NCI-H2081 treated with DMSO at 0.1 percent for 48 hours (cell line): ENCODE results near the gene FBP2.
"Not testable (repeated sequence)": the region's sequence is repeated elsewhere in the genome, so short reads cannot be mapped to it uniquely, and the experiment has no call there.

ENCODE experiments used
- DNase-seq: peaks from one replicate; lab custom pipeline; 2025; lab: John Stamatoyannopoulos, UW

FBP2 gene

DNA sequence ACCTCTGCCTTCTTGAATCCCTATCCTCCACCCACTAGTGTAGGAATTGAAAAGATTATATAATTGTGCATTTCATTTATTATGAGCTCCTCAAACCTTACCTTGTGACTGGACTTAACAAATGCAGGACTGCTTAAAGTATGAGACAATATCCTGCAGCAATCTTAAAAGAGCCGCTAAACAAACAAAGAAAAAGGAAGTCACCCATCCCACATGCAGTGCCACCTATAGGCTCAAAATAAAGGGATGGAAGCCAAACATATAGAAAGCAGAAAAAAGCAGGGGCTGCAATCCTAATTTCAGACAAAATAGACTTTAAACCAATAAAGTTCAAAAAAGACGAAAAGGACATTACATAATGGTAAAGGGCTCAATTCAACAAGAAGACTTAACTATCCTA is 30.1 kb downstream of the FBP2 start:
- DNase-seq, result no peak

DNA sequence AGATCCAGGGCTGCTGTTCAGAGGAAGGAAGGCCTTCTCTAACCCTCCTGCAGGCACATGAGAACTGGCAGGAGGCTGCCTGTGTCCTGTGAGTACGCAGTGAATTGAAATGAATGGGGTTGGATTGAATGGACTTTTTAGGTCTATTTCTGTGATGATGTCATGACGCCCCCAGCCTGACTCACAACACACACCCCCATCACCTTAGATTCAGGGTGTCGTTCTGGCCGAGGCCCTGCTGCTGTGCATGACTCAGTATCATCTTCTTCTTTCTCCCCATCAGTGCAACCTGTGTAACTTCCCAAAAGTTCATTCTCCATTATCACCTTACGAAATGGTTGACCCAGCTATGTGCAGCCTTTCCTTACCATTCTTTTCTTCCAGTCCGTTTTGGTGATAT is 33.4 kb downstream of the FBP2 start:
- DNase-seq, result no peak

DNA sequence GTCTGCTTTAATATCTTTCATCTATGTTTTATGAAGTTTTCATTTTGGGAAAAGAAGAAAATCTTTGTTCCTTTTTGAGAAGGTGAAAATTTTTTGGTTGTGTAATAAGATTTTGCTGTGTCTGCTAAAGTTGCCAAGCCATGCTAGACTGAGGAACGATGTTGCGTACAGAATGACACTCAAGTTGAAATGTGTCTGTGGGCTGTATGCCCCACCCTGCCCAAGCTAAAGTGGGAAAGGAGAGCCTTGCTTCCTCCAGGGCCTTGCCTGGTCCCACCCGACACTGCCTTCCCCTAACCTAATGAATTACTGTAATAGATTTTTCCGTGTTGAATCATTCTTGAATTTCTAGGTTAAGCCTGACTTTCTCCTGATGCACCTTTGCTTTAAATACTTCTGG is 36.2 kb downstream of the FBP2 start:
- DNase-seq, result no peak

DNA sequence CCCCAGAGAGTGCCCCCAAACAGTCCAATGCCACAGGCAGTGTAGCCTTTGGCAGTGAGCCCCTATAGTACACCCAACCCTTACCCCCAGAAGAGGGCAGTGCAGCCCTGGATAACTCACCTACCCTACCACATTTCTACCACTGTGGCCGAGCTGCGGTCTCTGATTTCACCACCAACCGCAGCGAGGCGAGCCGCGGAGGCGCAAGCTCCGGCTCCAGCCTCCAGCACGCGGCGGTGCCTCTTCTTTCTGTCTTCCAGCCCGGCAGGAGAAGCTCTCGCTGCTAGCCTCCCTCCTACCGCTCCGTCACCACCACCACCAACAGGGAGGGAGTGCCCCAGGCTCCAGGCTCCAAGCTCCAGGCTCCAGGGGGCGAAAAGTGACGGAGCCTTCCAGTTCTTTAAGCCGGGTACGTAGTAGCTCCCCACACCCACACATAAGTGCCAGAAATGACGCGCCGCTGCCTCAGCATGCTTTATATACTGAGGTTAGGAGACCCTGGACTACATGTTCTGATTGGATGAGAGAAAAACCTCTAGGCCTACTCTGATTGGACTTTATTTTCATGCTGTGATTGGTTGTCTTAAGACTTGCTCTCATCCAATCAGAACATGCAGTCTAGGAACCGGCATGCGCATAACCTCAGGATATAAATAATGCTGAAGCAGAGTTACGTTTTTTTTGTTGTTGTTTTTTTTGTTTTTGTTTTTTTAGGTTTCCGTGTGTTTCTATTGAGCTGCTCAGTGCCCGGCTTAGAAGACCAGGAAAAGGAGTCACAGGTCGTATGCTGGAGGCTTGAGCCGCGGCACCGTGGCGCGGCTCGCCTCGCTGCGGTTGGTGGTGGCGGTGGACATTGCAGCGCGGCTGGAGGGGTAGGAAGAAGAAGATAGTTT is 38.9 kb downstream of the FBP2 start, which contains the start of gene PCAT7:
Gene PCAT7 (plus strand): TSS at position 645 of the 893 bp plus-strand sequence.
- DNase-seq, result peak; percentile 65

DNA sequence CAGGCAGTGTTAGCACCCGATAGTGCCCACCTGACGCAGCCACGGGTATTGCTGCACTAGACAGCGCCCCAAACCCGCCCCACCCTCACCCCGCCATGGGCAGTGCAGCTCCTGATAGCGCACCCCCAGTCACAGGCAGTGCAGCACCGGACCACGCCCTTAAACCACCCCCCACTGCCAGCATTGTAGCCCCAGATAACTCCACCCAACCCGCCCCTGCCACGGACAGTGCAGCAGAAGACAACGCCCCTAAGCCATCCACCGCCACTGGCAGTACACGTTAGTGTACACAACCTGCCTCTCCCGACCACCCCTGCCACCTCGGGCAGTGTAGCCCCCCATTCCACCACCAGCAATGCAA is 39.6 kb downstream of the FBP2 start:
- no peak for DNase-seq

DNA sequence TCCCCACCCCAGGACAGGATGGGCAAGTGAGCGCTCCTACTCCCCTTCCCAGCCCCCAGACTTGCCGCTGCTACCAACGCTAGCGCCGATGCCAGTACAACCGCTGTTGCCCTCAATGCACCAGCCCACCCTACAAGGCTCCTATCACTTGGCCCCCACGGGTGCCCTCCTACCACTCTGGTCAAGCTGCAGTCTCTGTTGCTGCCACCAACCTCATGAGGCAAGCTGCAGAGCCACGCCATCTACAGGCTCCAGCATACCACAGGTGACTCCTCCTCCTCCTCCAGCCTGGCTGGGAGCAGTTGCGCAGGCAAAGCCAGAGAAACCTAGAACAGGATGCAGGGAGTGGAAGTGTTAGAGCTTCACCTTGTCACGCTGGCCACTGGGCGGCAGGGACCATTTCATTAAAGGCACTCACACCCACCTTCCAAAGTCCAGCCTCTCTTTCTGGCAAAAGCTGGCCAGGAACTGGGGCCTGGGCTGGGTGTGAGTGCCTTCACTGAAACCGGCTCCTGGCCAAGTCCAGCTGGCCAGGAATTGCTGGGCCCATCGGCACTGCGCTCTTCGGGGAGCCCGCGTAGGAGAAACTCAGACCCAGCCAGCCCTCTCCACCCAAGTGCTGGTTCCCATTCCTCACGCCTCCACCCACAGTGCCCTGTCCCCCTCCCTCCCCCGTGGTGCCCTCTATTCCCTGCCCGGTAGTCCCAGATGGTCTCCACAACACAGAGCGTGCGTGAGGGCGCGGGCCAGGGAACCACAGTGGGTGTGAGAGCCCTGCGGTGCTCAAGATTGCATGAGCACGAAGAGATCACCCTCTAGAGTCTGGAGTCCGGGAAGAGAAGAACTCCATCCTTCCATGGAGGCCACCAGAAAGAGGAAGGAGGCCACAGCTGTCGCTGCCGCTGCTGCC is 40.3 kb downstream of the FBP2 start:
- no peak for DNase-seq

DNA sequence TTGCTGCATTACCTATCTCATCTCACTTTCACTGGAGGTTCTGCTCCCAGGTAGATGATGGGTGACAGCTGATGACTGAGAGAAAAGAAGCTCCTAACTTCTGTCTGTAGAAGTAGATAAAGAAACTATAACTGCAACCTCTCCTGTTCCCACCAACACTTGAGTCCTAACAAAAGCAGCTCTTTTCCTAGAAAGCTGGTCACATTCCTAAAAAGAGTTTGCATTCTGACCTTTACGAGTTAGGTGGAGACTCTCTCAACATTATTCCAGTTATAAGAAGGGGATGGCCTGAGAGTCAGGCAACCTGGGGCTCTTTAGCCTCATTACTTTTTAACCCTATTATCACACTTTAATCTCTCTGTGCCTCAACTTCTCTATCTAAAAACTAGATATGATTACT is 47.7 kb downstream of the FBP2 start:
- no peak for DNase-seq

DNA sequence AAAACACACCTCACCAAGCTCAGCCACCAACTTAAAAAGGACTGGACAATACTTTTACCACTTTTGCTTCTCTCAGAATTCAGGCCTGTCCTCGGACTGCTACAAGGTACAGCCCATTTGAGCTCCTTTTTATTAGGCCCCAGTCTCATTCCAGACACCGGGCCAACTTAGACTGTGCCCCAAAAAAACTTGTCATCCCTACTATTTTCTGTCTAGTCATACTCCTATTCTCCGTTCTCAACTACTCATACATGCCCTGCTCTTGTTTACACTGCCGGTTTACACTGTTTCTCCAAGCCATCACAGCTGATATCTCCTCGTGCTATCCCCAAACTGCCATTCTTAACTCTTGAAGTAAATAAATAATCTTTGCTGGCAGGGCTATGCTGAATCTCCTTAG is 49.3 kb downstream of the FBP2 start:
- not testable (repeated sequence) for DNase-seq

DNA sequence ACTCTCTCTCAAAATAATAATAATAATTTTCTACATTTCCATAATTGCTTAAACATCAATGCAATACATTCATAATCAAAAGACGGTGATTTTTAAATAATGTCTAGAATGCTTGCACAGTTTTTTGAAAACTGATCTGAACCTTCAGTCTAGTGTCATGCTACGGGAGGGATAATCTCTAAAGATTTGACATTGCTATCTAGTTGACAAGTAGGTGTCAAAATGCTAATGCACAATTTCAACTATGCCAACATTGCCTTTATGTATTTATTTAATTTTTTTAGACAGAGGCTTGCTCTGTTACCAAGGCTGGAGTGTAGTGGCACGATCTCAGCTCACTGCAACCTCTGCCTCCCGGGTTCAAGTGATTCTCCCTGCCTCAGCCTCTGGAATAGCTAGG is 54.7 kb downstream of the FBP2 start:
- no peak for DNase-seq

DNA sequence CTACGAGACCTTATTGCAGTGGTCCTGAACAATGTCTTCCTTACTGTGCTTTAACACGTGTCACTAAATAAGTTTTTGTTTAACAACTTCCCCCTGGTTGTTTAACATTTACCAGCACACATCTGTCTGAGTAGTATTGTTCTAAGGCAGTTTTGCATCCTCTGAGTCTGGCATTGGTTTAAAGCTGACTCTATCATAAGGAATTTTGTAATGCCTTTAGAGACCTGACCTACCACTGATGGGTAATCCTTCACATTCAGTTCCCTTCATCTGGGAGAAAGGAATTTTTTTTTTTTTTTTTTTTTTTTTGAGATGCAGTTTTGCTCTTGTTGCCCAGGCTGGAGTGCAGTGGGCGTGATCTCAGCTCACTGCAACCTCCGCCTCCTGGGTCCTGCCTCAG is 58.7 kb downstream of the FBP2 start:
- DNase-seq, result no peak

DNA sequence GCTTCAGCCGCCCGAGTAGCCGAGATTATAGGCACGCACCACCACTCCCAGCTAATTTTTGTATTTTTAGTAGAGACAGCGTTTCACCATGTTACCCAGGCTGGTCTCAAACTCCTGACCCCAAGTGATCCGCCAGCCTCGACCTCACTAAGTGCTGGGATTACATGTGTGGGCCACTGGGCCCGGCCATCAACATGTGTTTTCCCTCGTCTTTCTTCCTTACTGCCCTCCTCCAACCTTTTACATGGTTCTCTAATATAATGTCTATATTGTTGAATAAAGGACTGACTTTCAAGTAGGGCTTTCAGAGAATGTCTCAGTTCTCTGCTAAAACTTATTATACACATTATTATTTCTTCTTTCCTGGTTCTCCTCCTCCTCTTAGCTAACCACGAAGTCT is 60.0 kb downstream of the FBP2 start:
- DNase-seq, result no peak

DNA sequence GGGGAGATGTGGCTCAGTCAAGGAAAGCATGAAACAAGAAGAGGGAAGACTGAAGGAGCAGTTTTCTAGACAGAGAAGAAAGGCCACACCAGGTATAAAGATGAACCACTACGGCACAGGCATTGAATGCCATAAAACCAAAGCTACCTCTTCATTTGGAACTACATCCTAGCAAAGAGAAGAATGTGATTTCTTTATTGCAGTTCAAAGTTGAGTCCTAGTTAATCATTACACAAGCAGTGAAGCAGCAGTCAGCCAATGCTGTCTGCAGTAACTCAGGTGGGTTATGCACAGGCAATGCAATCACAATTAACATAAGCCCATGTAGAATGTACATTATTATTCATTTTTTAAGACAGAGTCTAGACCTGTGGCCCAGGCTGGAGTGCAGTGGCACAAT is 60.5 kb downstream of the FBP2 start:
- no peak for DNase-seq

DNA sequence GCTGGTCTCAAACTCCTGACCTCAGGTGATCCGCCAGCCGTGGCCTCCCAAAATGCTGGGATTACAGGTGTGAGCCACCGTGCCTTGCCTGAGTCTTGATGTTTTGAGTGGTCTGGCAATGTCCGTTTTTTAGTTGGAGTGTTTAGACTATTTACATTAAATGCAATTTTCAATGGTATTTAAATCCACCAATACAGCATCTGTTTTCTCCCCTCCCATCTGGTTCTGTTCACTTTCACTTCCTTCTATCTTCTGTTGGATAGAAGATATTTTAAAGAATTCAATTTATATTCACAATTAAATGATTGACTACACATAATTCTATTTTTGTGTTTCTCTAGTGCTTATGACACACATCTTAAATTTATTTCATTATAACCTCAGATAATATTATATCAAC is 64.7 kb downstream of the FBP2 start:
- no peak for DNase-seq

DNA sequence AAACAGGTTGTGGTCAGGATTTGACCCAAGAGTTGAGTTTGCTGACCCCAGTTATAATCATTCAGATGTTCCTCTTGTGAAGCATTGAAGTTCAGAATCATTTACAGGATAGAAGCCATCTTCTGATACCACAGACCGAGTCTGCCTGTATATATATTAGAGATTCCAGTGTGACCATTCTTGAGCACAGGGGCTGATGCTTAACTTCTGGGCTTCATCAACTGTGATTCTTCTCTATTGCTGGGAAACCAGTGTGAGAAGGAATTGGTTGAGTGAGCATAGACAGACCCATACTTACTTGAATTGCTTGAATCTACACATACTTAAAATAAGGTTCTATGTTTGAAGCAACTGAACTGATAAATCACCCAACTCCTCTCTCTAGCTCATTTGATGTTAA is 66.7 kb downstream of the FBP2 start:
- no peak for DNase-seq

DNA sequence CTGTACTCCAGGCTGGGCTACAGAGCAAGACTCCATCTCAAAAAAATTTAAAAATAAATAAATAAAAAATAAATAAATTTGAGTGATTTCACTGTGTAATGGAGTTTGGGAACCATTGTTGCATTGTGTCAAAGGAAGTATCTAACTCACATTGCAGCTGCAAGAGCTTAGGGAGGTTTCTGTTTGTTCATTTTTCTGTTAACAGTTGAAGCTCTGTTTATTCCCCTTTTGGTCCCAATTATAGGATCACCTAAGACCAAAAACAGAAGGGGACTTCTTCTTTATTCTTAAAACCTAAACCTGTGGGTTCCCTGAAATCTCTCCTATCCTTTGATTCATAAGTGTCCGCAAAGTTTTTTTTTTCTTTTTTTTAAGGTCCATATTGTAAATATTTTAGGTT is 67.4 kb downstream of the FBP2 start:
- no peak for DNase-seq

DNA sequence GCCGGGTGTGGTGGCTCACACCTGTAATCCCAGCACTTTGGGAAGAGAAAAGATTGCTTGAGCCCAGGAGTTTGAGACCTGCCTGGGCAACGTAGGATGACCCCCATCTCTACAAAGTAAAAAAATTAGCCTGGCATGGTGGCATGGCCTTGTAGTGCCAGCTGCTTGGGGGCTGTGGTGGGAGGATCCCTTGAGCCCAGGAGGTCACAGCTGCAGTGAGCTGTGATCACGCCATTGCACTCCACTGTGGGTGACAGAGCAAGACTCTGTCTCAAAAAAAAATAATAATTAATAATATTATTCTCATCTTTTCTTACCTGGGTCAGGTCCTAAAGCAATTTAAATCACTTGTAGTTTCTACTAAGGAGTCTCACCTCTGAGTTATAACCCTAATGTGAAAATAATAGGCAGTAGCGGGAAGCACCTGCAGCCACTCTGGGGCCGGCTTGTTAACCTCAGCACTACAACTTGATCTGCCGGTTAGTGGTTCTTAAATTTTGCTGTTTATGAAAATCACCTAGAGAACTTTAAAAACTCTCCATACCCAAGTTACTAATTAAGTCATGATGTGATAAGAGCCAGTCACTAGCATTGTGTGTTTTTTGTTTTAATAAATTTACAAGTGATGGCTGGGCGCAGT is 68.1 kb downstream of the FBP2 start:
- no peak for DNase-seq

DNA sequence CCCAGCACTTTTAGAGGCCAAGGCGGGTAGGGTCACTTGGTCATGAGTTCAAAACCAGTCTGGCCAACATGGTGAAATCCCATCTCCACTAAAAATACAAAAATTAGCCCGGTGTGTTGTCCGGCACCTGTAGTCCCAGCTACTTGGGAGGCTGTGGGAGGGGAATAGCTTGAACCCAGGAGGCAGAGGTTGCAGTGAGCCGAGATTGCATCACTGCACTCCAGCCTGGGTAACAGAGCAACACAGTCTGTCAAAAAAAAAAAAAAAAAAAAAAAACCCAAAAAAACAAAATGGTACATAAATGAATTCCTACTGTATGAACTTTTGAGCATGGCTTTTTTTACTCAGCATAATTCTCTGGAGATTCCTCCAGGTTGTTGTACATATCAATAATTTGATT is 76.4 kb downstream of the FBP2 start:
- no peak for DNase-seq

DNA sequence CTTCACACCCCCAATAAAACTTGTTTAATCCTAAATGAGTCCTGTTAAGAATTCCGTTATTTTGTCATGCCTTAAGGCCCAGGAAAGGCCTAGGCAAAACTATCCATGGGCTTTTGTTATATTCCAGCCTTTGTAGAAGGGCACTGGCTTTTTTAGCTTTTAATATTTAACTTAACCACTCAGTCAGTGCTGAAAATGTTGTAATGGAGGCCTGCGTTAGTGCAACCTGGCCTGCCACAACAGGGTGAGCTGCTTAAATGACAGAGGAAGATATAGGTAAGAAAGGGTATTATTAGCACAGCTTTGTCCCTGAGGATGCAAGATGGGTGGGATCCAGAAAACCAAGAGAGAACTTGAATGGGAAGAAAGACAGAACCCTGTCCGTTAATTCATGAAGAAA is 78.9 kb downstream of the FBP2 start:
- DNase-seq, result no peak

DNA sequence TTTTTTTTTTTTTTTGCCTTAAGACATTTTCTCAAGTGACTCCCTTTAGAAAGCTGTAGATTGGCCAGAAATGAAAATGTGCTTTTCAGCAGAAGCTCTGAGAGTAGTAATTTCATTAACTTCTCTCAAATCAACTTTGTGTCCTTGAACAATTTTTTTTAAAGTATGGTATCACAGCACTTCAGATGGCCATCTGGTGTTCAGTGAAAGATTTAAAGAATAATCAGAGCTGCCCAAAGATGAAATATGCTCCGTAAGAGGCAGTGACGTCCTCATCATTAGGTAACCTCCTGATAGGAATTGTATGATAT is 81.7 kb downstream of the FBP2 start:
- no peak for DNase-seq

DNA sequence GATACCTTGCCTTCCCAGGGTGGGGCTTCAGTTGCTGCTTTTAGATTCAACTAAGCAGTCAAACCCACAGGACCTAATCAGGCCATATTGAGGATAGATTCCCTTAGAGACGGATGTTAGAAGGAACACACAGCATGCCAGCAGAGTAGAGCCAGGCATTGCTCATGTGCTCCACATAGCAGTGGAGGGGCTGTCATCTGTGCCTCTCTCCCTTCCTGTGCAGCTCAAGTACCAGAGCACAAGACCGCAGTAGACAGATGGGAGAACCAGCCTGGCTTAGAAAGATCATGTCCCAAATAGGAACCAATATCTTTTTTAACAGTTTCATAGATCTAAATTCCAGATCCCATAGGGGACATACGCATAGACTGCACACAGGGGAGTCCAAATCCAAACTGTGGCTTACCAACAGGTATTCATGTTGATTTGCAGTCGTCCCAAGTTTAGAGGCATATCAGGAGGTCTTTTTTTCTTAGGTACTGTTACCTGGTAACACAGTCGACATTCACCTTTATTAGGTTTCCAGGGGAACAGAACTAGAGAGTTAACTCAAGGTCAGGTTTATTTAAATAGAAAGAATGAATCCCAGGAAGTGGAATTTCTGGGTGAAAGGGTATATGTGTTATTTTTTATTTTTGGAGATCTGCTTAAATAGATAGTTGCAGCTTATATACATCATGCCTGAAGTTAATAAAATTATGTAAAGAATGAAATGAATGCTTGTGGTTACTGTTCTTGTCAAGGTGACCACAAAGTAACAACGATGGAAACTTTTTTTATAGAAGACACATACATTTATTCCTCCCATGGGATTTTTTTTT is 82.3 kb downstream of the FBP2 start:
- DNase-seq, result no peak
